ENCODE results near the gene ADGRD1. TPM values are rescaled to one million over a fixed set of nuclear protein-coding genes. Genes with fewer than 3 reads are reported as not detected.

ADGRD1 gene
- total RNA-seq, 3 donors from 2014 or later, result 11.6 to 47.5 (median 18.7) TPM

DNA sequence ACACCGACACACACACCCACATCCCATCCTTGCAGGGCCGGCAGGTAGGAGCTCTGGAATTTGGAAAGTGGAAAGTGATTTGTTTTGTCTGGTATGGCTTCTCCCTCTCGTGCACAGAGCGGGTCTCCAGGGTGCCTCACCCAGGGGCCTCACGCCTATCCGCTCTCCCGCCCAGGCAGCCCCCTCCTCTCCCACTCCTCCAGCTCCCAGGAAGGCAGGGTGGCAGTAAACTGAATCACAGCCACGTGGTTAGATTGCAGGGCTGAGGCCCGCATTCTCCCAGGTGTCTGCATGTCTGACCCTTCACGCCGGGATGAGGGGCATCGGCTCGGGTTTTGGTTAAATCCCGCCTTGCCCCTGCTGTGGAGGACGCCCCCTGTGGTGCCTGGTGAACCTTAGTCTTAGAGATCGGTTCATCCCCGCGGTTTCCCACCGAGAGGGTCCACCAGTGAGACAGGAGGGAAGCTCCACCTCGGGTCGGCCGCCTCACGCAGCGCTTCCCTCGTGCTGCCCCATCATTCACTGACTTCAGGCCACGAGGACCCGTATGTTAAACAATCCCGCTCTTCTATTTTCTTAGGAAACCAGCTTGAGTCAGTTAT lies 64.4 kb downstream of the ADGRD1 start:
- intact Hi-C loops (cut with DNase I; ENCODE audit: low total_unique reads), result no loop called here
- no peak for TF ChIP-seq POLR2A (IDR thresholded peaks at IDR 0.05)
- TF ChIP-seq, protein P1, sequence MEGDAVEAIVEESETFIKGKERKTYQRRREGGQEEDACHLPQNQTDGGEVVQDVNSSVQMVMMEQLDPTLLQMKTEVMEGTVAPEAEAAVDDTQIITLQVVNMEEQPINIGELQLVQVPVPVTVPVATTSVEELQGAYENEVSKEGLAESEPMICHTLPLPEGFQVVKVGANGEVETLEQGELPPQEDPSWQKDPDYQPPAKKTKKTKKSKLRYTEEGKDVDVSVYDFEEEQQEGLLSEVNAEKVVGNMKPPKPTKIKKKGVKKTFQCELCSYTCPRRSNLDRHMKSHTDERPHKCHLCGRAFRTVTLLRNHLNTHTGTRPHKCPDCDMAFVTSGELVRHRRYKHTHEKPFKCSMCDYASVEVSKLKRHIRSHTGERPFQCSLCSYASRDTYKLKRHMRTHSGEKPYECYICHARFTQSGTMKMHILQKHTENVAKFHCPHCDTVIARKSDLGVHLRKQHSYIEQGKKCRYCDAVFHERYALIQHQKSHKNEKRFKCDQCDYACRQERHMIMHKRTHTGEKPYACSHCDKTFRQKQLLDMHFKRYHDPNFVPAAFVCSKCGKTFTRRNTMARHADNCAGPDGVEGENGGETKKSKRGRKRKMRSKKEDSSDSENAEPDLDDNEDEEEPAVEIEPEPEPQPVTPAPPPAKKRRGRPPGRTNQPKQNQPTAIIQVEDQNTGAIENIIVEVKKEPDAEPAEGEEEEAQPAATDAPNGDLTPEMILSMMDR (IDR thresholded peaks at IDR 0.05), result no peak
- TF ChIP-seq POLR2AphosphoS5 (IDR thresholded peaks at IDR 0.05), result no peak
- DNase-seq (ENCODE audit: low spot score in 2 of 2), result no peak
- Histone ChIP-seq H3K4me1 (no peaks in the 10 kb centered on the region), H3K4me3 (no peak overlapping the region), H3K36me3 (no peaks in the 10 kb centered on the region), H3K9me3 (no peaks in the 10 kb centered on the region), H3K27ac (no peak overlapping the region), H3K27me3 (no peaks in the 10 kb centered on the region)

DNA sequence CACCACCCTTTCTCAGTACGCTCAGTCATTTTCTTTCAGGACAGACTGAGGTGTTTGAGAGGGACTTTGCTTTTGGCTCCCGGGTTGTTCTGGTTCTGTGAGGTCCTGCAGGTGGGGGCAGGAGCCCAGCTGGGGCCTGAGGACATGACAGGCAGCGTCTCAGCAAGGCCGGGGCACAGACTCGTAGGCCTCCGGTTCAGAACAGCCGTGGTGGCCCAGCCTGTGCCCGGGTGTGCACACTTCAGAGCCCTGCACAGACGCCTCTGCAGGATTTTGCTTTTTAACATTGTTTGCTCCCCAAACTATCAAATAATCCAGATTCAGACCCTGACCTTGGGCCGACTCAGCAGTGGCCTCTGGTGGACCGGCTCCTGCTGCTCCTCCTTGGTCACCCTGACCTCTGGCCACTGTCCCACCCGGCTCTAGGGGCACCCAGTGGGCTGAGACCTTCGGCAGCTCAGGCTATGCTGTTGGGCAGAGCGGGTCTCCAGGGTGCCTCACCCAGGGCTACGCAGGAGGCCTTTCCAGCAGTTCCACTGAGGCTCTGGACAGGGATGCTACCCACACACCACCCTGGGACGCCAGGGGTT lies 65.2 kb downstream of the ADGRD1 start:
- no peaks in the 10 kb centered on the region for H3K9me3 ChIP-seq
- no peak overlapping the region for H3K4me3 ChIP-seq
- H3K4me1 ChIP-seq, result no peaks in the 10 kb centered on the region
- H3K27ac ChIP-seq, result no peak overlapping the region
- intact Hi-C loops (cut with DNase I; ENCODE audit: low total_unique reads), result no loop called here
- DNase-seq (ENCODE audit: low spot score in 2 of 2), result no peak
- no peaks in the 10 kb centered on the region for H3K36me3 ChIP-seq
- H3K27me3 ChIP-seq, result no peaks in the 10 kb centered on the region
- TF ChIP-seq POLR2AphosphoS5 (IDR thresholded peaks at IDR 0.05) (no peak), POLR2A (IDR thresholded peaks at IDR 0.05) (no peak)
- TF ChIP-seq, protein P1 (IDR thresholded peaks at IDR 0.05), result no peak

DNA sequence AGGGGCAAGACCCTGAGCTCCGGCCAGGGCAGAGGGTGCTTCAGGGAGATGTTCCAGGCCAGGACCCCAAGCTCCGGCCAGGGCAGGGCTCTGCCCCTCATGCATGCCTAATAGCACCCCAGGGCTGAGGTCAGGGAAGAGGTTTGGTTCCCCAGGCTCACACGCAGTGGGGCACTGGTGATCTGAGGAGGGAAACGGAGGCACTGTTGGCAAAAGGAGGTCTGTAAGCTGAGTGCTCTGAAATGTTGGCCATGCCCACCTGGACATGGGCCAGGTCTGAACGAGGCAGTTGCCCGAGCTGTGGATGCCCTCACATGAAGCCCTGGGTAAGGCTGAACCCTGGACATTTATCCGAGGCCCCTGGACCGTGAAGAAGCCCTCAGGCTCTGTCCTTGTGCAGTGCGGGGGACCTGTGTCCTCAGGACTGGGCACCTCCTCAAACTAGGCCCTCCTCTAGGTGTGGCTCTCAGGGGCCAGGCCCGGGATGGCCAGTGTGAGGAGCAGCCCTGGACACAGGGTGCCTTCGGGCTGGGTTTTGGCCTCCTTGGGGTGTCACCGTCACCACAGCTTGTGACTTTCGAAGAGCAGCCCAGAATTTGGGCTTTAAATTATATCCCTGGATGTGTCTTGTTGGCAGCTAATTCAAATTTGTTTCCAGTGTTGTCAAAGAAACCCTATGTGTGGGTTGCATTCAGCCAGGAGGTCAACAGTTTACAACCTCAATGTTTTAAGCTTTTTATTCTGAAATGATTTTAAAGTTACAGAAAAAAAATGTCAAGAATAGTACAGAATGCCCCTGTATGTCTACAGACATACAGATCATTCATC lies 66.8 kb downstream of the ADGRD1 start:
- Histone ChIP-seq H3K36me3 (no peaks in the 10 kb centered on the region), H3K27ac (no peak overlapping the region), H3K27me3 (no peaks in the 10 kb centered on the region), H3K4me1 (no peaks in the 10 kb centered on the region), H3K9me3 (no peaks in the 10 kb centered on the region), H3K4me3 (no peak overlapping the region)
- DNase-seq (ENCODE audit: low spot score in 2 of 2), result no peak
- no peak for TF ChIP-seq POLR2AphosphoS5 (IDR thresholded peaks at IDR 0.05)
- intact Hi-C loops (cut with DNase I; ENCODE audit: low total_unique reads), result no loop called here

DNA sequence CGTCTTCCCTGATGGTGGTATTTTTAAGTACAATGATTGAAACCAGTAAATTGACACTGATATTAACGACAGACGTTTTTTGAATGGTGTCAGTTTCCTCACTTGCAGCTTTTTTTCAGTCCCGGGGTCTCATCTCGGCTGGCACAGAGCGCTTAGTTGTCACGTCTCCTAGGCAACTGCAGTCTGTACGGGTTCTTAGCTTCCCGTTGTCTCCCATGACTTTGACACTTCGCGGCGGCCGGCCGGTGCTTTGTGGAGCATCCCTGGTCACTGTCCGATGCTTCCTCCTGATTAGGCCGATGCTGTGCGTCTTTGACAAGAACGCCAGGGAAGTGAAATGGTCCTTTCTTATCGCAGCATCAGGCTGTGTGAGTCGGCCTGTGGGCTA lies 67.4 kb downstream of the ADGRD1 start:
- Histone ChIP-seq H3K27ac (no peak overlapping the region), H3K9me3 (no peaks in the 10 kb centered on the region)

DNA sequence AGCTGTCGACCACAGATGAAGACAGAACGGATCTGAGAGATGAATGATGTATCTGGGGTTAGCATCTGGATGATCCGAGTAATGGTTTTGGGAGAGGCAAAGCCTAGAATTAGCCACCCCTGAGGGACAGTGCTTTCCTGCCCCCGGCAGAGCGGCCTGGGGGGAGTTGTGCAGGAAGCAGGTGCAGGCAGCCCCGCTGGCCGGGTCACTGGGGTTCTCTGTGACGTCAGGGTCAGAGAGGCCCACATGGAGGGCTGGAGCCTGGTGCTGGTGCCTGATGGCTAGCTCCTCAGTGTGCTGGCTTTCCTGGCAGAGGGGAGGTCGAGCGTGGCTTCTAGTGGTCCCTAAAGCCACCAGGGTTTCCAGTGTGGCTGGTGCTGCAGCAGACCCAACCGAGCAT lies 70.3 kb downstream of the ADGRD1 start:
- TF ChIP-seq POLR2A (IDR thresholded peaks at IDR 0.05), result no peak
- TF ChIP-seq, protein P1 (IDR thresholded peaks at IDR 0.05), result no peak
- no peak for TF ChIP-seq POLR2AphosphoS5 (IDR thresholded peaks at IDR 0.05)
- Histone ChIP-seq H3K27me3 (no peaks in the 10 kb centered on the region), H3K9me3 (no peaks in the 10 kb centered on the region), H3K4me3 (no peak overlapping the region), H3K4me1 (no peaks in the 10 kb centered on the region), H3K36me3 (no peaks in the 10 kb centered on the region), H3K27ac (no peak overlapping the region)
- no peak for DNase-seq (ENCODE audit: low spot score in 2 of 2)
- intact Hi-C loops (cut with DNase I; ENCODE audit: low total_unique reads), result no loop called here

More for the DNA sequence above, 67.4 kb downstream of the ADGRD1 start:
- intact Hi-C loops (cut with DNase I; ENCODE audit: low total_unique reads), result no loop called here
- Histone ChIP-seq H3K36me3 (no peaks in the 10 kb centered on the region), H3K4me3 (no peak overlapping the region), H3K27me3 (no peaks in the 10 kb centered on the region), H3K4me1 (no peaks in the 10 kb centered on the region)
- no peak for DNase-seq (ENCODE audit: low spot score in 2 of 2)
- no peak for TF ChIP-seq POLR2AphosphoS5 (IDR thresholded peaks at IDR 0.05)
- TF ChIP-seq, protein P1 (IDR thresholded peaks at IDR 0.05), result no peak
- no peak for TF ChIP-seq POLR2A (IDR thresholded peaks at IDR 0.05)

All from breast epithelium (tissue), 4 donors.